ENCODE data around the gene UAP1.

- TF ChIP-seq EZH2 (IDR thresholded peaks at IDR 0.05; ENCODE audit: insufficient read depth, poor library complexity, severe bottlenecking), result no peak
- TF ChIP-seq EZH2phosphoT487 (IDR thresholded peaks at IDR 0.05; ENCODE audit: insufficient read depth, low read depth), result no peak
These were observed 70.1 kb downstream of the UAP1 start for GRCh38 chr1:162631546-162632191.

Measured in GM23248 (cell line).